HG03095 (cell line): Measurements from ENCODE around the gene SLC25A1.
"Not testable (repeated sequence)": the region's sequence is repeated elsewhere in the genome, so short reads cannot be mapped to it uniquely, and the experiment has no call there.

Experiments used
- ATAC-seq: cut with Tn5 transposase; IDR thresholded peaks from one replicate; pipeline ENCODE4 v1.9.1; 2021; ENCODE audit warnings: moderate library complexity; ENCODE audit not compliant: unreplicated experiment

Gene SLC25A1

DNA sequence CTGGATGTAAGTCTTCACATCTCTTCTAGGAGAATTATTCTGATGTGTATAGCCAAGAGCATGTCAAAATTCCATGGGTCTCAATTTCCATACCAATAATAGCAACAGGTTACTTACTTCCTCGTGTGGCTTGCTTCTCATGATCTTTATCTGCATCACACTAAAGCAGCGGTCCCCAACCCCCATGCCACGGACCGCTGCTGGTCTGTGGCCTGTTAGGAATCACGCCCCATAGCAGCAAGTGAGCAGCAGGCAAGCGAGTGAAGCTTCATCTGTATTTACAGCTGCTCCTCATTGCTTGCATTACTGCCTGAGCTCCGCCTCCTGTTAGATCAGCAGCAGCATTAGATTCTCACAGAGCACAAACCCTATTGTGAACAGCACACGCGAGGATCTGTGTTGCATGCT lies 28.9 kb upstream of the SLC25A1 start:
- ATAC-seq, result no peak

DNA sequence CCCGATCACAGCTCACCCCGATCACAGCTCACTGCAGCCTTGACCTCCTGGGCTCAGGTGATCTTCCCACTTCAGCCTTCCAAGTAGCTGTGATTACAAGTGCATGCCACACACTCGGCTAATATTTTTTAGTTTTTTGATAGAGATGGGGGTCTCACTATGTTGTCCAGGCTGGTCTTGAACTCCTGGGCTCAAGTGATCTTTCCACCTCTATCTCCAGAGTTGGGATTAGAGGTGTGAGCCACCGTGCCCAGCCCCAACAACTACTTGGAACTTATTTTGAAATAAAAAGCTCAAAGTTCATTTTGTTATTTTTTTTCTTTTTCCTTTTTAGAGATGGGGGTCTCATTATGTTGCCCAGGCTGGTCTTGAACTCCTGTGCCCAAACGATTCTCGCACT lies 27.8 kb upstream of the SLC25A1 start:
- no peak for ATAC-seq

DNA sequence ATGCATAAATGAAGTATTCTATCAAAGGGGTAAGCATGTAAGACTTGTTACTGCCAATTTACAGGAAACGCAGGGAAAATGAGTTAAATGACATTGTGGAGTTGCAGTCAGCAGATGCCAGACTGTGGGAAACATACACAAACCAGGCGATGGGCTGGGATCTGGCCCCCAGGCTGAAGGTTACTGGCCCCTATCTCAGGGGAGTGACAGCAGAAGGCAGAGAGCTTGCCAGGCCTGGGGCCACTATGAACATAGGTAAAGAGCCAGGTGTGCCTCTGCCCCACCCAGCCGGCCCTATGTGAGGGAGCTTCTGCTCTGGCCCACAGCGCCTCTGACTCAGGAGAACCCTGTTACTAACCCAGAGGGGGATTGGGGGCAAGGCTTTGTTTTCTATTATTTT lies 26.1 kb upstream of the SLC25A1 start:
- ATAC-seq, result no peak

DNA sequence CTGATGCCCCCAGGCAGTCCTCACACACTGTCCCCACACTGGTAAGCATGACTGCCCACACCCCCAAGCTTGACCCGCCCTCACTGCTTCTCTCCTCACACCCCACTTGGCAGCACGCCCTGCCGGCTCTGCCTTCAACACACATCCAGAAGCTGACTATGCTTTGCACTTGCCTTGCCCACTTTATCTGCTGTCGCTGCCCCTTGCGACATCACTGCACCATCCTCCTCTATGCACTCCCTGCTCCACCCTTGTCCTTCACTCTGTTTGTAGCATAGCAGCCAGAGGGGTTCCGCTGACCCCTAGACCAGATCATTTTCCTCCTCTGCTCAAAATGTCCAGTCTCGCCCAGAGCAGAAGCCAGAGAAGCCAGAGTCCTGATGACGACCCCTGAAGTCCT lies 25.3 kb upstream of the SLC25A1 start:
- no peak for ATAC-seq

DNA sequence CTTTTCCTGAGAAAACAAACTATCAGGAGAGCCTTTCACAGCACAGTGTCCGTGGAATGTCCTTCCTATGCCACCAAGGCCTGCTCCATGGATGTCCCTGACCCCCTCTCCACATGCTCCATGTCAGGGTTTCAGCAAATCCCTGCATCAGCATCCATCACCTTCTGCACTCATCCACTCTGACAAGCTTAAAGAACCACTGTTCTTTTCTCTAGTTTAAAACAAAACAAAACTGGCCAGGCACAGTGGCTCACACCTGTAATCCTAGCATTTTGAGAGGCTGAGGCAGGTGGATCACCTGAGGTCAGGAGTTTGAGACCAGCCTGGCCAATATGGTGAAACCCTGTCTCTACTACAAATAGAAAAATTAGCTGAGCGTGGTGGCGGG lies 24.3 kb upstream of the SLC25A1 start:
- not testable (repeated sequence) for ATAC-seq

DNA sequence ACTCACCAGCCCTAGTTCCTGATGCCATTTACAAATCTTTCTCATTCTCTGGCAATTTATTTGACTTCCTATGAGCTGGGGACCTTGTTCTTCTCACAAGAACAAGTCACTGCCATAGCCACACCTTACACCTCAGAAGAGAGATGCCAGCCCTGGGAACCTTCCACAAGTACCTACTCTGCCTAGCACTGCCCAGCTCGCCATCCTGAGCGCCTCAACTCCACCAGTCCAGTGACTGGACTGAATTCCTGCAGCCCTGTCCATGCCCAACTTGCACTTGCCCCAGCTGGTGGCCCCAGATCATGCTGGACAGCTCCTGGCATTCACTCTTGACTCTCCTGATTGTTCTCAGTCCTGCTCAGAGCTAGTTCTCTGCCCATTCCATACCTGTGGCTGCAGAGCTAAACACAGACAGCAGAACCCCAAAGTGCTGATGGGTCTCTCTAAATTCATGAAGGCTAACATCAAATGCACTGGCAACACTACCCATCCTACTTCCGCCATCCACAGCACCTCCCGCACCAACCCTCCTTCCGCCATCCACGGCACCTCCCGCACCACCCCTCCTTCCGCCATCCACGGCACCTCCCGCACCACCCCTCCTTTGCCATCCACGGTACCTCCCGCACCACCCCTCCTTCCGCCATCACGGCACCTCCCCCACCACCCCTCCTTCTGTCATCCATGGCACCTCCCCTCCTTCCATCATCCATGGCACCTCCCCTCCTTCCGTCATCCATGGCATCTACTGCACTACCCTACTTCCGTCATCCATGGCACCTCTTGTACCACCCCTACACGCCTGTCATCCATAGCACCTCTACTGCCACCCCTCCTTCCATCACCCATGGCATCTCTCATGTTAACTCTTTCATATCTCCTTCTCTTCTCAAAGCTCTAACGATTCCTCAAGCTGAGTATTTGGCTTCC lies 23.6 kb upstream of the SLC25A1 start:
- ATAC-seq, result no peak

DNA sequence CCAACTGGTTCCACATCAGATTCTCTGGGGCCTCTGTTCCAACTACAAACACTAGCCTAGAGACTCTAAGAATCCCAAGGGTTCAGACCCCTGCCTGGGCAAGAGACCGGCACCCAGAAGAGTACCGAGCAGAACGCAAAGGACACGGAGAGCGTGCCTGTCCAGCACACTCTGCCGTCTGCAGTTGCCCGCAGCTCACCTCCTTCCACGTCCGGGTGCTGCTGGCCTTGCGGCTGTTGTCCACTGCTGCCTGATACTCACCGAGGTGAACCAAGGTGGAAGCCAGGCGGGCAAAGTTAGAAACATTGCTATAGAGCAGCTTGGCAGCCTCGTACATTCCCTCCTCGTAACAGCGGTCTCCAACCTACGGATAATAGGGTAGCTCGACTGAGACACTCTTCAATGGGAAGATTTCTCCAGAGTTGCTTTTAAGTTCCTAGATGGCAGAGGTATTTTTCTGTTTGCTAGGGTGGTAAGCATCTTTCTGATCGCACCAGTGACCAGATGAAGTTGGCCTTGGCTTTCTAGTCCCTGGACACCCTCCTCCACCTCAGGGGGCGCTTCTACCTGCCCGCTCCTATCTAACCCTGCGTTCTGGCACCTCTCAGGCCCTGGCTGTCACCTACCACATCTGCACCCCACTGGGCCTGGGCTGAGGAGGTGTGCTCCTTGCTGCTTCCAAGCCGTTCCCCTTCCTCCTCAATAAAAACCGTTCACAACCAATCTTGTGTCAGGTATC lies 22.8 kb upstream of the SLC25A1 start:
- ATAC-seq, result no peak

DNA sequence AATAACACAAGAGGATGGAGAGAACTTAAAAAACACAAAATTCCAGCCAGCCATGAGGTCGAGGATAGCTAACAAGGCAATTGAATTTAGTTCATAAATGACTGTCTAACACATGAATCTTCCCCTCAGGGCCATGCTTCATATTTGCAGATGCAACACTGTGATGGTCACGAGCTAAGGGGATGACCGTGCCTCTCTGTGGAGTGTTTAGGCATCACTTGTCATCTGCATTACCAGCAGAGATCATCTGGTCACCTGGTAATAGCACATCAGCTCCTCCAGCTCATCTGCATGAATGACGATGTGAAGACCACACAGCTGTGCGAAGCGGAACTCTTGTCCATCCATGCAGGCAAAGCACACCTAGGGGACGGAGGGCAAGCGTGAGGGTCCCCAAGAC lies 20.9 kb upstream of the SLC25A1 start:
- no peak for ATAC-seq

DNA sequence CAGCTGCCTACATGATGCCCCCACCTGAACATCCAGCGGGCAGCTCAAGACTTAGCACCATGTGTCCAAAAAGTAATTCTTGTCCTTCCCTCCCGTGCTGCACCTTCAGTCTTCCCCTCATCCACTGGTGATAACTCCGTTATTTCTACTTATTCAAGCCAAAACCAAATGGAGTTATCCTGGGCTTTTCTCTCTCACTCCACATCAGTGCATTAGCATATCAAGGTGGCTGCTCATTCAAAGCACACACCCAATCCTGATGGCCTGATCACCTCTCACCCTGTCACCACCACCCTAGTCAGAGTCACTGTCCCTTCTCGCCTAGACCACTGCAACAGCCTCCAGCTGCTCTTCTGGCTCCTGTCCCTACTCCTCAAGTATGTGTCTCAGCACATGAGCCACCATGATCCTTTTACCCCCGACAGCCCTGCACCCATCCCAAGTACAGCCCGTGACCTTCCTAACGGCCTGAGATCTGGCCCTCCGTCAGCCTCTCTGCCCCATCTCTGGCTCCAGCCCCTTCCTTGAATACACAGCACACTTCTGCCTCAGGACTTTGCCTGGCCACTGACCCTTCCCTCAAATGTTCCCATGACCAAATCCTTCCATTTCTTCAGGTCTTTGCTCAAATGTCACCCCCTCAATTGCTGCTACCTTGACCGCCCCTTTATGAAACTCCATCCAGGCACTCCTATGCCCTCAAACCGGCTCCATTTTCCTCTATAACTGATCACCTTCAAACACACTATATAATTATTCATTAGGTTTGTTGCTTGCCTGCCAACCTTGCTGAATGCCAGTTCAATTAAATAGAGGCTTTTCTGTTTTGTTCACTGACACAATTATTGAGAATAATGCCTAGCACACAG lies 19.7 kb upstream of the SLC25A1 start:
- ATAC-seq, result no peak

DNA sequence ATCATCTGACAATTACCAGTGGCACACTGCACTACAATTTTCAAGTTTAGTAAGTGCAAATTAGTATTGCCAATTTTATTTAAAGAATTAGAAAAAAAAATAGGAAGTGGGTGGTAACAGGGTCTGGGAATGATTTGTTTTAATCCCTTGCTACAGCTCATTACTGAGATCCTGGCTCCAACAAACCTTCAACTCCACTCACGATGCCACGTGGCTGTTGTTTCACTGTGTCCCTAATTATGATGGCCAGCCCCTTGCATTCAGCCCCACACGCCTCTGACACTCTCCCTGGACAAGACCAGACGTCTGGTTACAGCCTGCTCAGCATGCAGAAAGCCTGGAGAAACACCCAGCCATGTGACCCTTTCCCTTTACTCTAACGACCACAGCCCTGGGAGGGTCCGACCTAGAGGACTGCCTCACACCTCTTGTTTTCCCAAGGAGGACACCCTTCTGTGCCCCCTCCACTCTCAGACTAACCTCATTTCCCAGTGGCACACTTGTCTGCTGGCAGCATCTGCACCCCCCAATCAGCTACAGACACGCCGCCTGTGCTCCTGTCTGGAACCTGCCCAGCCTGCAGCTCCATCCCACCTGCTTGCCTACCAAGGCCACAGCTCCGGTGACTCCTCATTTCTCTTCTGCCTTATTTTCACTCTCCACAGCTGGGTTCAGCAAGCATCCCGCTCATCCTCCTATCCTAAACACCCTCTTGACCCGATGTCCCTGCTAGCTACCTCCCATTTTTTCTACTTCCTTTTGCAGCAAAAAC lies 18.5 kb upstream of the SLC25A1 start:
- ATAC-seq, result no peak

DNA sequence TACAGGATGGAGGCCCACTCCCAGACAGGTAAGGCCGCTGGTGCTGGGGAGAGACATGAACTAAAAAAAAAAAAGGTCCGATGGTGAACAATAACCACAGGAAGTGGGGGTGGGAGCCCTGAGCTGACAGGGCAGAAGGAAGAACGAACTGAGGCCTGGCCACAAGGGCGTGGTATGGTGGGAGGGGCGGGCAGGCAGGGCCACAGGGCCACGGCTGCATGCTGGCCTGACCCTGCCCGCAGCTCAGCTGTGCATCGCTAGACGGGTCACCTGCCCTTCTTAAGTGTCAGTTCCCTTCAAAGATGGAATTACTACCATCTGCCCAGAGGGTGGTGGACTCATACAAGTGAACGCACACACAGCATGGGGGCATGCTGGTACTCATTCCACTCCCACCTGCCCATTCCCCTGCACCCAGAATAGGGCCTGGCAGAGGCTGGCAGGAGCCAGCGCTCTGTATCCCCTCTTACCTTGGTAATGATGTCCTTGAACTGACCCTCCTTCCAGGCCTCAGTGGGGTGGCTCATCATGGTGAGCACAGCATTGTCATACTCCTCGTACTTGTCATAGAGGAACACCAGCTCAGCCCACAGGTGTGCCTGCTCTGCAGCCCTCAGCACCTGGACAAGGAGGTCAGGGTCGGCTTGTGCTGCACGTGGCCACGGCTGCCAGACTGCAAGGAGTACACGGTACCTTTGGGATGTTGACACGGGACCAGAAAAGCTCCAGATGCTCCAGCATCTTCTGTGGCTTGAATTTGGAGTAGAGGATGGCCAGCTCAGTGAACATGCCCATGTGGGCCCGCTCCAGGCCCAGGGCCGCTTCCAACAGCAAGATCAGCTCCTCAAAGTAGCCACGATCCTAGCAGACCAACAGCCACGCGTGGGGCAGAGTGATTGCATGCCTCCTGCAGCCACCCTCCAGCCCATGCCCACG lies 17.5 kb upstream of the SLC25A1 start:
- ATAC-seq, result no peak

DNA sequence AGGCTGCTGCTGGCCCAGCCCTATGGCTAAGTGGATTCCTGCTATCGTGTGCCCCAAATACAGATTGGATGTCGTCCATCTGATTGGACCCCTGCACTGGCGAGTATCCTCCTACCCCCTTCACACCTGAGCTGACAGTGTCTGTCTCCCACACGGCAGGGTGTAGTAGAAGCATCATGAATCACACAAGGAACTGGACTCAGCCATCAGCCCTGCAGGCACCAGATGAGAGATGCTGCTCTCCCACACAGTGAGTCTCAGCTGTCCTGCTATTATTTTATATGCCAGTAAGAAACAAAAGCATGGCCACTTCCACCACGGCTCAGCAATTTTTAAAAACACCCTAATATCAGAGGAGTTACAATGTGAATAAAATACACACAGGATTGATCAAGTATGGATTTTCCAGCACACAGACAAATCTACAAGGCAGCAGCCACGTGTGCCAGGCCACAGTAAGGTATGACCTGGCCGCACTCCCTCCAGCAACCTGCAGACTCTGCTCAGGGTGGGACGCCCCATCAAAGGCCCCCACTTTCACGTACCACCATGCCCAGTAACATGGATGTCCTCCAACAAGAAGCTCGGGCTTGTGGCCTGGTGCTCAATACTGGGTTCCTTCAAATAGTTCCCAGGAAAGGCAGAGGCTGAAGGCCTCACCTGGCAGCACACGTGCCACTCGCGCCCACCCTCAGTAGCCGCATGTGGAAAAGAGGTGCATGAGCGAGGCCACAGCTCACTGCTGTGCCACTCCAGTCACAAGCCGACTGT lies 16.4 kb upstream of the SLC25A1 start:
- no peak for ATAC-seq

DNA sequence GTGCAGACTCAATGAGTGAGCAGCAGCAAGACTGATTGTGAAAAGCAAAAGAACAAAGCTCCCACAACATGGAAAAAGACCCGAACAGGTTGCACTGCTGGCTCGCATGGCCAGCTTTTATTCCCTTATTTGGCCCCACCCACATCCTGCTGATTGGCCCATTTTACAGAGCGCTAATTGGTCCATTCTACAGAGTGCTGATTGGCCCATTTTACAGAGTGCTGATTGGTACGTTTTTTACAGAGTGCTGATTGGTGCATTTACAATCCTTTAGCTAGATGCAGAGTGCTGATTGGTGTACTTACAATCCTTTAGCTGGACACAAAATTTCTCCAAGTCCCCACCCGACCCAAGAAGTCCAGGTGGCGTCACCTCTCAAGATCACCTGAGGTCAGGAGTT lies 15.3 kb upstream of the SLC25A1 start:
- no peak for ATAC-seq

DNA sequence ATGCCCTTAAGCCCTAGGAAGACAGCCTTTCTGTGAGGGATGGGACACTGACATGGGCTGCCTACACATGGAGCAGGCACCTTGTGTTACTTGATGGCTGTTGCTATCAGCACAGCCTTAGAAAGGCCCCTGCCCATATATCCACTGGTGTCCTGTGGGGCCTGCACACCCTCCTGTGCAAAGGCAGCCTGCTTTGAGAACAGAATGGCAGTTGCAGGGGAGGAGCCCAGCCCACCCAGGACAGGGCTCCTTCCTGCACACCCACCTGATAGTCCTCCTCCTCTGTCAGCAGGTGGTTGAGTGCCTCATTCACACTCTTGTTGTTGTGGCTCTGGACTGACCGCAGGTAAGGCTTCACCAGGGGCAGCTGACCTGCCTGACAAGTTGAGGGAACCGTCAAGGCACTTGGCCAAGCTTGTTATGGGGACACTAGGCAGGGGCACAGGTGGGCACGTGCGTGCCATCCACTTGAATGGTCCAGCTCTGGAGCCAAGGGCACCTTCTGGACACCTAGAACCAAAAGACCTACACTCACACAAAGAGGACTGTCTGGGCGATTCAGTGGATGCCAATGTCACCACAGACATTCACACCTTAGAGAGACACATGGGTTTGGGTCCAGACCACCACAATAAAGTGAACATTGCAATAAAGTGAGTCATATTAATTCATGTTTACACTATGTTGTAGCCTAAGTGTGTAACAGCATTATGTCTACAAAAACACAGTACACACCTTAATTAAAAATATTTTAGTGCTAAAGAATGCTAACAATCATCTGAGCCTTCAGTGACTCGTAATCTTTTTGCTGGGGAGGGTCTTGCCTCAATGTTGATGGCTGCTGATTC lies 9.4 kb upstream of the SLC25A1 start:
- ATAC-seq, result no peak

DNA sequence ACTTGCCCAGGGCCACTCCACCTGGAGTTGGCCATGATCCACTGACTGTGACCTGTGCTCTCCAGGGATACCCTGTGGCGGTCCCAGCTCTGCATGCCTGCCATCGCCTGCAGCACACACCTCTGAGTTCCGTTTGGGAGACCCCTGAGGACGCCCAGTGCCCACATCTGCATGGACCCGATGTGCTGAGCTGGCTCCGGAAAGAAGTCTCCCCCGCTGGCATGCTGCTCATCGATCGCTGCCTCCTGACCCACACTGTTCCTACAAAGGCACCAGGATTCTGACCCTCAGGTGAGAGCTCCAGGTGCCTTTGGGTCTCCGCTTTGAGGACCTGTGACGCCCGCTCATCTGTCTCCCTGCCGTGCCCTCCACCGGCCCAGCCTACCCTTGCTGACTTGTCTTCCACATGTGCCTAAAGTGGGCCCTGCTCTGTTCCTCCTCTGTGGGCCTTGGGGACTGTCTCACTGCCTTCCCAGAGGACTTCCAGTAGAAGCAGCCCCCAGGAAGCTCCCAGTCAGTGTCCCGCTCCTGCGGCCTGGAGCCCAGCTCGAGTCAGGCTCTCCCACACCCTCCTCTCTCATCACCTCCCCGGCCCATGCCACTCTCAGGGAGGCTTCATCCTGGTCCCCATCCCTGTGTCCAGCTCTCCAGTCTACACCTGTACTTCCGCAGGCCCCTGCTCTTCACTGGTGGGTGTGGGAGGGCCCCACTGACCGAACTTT lies 5.9 kb upstream of the SLC25A1 start:
- ATAC-seq, result no peak

DNA sequence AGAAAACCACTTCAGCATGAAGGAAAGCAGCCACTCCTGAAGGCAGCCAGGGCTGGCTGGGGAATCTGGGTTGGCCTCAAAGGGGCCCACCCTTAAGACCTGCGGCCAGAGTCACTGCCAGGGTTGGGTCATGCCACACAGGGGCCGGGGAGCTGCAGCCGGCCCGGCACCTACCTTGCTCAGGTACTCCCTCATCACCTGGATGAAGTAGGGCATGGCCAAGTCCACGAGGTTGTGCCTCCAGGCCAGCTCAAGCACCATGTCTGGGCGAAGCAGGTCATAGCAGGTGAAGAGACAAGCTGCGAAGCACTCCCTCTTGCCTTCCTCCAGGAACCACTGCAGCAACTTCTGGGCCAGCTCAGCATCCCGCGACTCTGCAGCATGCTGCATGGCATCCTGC lies 4.7 kb upstream of the SLC25A1 start:
- no peak for ATAC-seq

DNA sequence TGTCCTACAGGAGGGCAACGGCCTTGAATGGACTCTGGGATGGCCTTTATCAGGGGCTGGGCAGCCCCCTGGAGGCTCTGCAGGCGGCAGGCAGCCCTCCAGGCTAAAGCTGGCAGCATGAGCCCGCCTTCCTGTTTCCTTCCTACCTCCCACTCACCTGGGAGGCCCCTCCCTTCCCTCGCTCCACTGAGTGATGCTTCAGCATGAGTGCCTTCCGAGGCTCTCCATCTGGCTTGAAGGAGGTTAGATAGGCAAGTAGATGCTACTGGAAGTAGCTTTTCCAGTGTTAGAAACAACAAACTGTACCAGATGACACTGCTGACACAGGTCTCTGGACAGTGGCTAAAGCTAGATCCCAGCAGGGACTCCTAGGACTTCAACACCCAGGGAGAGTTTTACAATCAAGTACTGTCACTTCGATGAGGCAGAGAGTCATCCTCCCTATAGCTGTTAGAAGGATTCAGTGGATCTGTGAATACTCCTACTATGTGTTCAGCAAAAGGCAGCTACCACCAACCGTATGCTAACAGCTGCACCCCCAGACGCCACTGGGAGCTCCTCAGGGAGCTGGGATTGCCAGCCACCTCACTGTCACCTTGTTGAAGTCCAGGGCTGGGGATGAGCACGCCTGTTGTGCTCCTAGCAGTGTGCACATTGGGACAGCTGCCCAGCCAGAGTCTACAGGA lies 4.1 kb upstream of the SLC25A1 start:
- ATAC-seq, result no peak
